HG03520 (cell line): ENCODE measurements around the gene ZMAT2.
A peak's percentile ranks its signal among the peaks of the same experiment; 100 is the strongest.
"Not testable (repeated sequence)": the region's sequence is repeated elsewhere in the genome, so short reads cannot be mapped to it uniquely, and the experiment has no call there.

Experiments used
- ATAC-seq: cut with Tn5 transposase; IDR thresholded peaks from one replicate; pipeline ENCODE4 v1.9.1; 2021; ENCODE audit warnings: mild to moderate bottlenecking, moderate library complexity; ENCODE audit not compliant: unreplicated experiment

ZMAT2 gene

DNA sequence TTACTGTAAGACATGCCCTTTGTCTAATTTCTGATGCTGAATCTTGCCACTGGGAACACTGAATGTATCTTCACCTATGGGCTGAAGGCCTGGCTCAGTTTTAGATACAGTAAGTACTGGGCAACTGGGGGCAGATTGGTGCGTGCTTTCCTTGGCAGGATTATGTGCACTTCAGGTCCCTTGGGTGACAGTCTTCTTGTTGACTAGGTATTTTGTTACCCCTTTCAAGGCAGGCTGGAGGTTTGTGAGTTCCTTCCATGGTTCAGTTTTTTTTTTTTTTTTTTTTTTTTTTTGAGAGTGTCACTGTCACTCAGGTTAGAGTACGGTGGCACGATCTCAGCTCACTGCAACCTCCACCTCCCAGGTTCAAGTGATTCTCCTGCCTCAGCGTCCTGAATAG is 7.6 kb downstream of the ZMAT2 start:
- no peak for ATAC-seq

DNA sequence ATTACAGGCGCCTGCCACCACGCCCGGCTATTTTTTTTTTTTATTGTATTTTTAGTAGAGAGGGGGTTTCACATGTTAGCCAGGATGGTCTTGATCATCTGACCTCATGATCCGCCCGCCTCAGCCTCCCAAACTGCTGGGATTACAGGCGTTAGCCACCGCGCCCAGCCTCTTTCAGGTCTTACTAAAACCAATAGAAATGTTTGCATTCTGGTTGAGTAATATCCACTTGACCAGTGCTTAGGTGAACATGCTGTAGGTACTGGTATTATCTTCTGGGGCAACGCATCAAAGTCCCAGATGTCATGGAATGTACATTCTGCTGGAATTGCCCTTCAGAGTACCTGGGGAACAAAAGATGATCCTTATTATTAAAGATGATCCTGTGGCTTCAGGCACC is 8.5 kb downstream of the ZMAT2 start:
- ATAC-seq, result not testable (repeated sequence)

DNA sequence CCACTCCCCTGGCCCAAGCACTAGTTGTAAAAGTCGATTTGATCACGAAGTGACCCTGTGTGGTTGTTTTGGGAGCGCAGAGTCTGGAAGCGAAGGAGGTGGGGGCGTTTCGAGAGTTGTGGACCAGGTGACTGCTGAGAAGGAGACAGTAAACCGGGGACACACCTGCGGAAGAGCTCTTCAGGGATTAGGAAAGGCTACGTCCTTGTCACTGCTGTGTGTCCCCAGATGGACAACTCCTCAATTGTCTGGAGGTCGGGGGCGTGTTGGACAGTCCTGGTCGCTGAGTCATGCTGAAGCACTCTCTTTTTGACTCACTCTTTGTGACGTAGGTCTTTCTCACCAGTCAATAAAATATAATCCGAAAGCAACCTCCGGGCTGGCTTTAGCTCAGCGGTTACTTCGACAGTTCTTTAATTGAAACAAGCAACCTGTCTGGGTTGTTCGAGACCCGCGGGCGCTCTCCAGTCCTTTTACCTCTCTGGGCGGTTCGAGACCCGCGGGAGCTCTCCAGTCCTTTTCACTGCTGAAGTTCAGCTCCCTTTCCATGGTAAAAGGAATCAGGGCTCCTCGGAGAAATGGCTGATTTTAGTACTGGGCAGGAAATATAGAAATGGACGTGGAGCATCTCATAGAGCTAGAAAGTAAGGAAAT is 10.8 kb downstream of the ZMAT2 start:
- ATAC-seq, result peak; percentile 92

DNA sequence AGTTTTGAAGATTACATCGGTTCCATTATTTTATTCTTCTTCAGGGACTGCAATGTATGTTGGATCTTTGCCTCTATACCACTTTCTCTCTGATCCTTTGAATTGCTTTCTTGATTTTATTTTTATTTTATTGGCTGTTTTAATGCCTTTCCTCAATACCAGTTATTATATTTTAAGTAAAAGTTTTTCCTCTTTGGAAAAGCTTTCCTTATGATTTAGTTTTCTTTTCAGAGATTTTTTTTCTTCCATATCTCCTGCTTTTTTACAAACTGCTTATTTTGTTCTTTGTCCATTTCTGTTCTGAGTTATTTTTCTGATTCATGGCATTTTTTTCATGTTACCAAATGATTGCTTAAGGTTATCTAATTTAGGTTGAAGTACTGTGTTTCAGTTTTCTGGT is 11.5 kb downstream of the ZMAT2 start:
- no peak for ATAC-seq

DNA sequence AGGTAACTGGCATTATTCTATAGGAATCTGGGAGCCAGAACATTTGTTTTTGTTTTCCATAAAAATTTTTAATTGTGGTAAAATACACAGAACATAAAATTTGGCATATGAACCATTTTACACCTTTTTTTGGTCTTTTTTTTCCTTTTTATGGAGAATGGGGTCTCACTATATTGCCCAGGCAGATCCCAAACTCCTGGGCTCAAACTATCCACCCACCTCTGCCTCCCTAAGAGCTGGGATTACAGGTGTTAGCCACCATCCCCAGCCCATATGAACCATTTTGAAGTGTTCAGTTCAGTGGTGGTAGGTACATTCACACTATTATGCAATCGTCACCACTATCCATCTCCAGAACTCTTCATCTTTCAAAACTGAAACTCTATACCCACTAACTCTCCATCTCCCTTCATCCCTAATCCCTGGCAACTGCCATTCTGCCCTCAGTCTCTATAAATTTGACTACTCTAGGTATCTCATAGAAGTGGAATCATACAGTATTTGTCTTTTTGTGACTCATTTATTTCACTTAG is 13.4 kb downstream of the ZMAT2 start:
- ATAC-seq, result no peak

DNA sequence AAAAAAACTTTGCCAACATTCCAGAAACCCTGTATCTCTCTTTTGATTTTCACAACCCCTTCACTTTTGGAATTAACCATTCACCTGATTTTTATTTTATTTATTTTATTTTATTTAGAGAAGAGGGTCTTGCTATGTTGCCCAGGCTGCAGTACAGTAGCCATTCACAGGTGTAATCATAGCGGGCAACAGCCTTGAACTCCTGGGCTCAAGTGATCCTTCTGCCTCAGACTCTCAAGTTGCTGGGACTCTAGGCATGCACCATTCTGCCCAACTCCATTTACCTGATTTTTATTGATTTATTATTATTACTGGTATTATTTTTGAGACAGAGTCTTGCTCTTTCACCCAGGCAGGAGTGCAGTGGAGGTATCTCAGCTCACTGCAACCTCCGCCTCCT is 16.0 kb downstream of the ZMAT2 start:
- not testable (repeated sequence) for ATAC-seq

DNA sequence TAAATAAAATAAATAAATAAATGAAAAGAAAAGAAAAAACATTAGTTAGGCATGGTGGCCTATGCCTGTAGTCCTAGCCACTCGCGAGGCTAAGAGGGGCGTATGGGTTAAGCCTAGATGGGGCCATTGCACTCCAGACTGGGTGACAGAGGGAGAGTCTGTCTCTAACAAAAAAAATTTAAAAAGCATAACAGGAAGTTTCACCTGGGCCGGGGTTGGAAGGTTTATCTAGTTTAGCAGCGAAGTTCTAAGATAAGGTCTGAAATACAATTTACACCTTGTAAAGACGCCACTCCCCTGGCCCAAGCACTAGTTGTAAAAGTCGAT is 18.0 kb downstream of the ZMAT2 start:
- ATAC-seq, result no peak

DNA sequence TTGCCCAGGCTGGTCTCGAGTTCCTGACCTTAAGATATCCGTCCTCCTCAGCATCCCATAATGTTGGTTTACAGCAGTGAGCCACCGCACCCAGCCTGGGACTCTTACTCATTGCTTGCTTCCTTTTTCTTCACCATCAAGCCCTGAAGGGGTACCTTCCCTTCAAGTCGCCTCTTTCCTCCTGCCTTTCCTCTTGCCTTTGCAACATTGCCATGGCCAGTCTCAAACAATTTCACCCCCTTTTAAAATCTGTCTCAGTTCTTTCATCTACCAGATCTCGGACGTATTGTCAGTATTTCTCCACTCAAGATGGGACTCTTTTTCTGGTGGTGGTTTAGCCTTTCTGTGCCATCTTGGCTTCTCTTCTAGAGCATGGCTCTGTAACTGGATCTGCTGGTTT is 20.5 kb downstream of the ZMAT2 start:
- not testable (repeated sequence) for ATAC-seq

DNA sequence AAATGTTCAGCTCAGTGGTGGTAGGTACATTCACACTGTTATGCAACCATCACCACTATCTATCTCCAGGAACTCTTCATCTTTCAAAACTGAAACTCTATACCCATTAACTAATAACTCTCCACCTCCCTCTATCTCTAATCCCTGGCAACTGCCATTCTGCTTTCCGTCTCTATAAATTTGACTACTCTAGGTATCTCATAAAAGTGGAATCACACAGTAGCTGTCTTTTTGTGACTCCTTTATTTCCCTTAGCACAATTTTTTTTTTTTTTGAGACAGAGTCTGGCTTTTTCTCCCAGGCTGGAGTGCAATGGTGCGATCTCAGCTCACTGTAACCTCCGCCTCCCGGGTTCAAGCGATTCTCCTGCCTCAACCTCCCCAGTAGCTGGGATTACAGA is 21.1 kb downstream of the ZMAT2 start:
- not testable (repeated sequence) for ATAC-seq

DNA sequence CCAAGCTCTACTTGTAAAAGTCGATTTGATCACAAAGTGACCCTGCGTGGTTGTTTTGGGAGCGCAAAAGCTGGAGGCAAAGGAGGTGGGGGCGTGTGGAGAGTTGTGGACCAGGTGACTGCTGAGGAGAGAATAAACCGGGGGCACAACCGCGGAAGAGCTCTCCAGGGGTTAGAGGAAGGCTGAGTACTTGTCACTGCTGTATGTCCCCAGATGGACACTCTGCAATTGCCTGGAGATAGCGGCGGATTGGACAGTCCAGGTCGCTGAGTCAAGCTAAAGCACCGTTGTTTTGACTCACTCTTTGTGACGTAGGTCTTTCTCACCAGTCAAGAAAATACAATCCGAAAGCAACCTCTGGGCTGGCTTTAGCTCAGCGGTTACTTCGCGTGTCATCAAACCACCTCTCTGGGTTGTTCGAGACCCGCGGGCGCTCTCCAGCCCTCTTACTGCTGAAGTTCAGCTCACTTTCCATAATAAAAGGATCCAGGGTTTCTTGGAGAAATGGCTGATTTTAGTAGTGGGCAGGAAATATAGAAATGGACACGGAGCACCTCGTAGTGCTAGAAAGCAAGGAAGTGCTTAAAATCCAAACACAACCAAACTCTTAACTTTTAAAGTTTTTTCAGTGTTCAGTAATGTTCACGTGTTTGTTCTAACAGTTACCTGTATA is 25.7 kb downstream of the ZMAT2 start:
- peak; percentile 97 for ATAC-seq

DNA sequence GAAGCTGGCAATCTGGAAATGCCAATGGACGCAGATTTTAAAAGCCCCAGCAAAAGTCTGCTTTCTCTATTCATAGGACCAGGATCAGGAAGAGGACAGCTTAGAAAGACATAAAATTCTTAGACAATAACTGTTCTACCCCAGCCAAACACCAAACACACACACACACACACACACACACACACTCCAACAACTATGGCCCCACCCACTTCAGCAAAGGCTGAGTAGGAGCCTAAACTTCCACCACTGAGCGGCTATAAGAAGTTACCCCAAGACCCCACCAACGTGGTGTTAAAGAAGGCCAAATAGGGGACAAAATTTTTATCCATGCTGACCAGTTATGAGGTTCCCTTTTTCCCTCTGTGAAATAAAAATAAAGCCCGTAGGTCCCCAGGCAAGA is 32.9 kb downstream of the ZMAT2 start:
- ATAC-seq, result no peak

DNA sequence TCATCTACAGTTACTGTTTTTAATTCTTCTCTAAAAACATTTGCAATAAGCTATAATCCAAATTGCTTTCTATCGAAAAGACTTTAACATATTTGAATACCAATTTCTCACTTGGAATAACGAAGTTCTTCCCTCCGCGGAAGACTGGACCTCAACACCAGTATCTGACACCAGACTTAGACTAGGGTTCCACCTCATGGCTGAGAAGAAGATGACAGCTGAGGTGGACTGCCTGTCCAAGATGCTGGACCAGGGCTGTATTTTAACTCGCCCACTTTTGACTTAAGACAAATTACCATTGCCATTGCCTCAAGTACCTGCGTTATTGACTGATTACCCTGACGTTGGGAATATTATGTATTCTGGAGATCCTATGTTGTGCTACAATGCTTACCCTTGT is 34.1 kb downstream of the ZMAT2 start:
- no peak for ATAC-seq

DNA sequence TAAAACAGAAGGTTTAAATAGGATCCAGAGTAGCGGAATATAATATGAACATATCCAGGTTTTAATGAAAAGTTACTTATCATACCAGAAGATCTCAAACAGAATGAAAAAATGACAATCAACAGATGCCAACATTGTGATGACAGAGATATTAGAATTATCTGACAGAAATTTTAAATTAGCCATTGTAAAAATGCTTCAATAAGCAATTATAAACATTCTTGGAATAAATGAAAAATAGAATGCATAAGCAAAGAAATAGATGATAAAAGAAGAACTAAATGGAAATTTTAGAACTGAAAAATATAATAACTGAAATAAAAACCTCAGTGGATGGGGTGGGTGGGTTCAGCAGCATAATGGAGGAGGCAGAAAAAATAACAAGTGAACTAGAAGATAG is 37.2 kb downstream of the ZMAT2 start:
- no peak for ATAC-seq

DNA sequence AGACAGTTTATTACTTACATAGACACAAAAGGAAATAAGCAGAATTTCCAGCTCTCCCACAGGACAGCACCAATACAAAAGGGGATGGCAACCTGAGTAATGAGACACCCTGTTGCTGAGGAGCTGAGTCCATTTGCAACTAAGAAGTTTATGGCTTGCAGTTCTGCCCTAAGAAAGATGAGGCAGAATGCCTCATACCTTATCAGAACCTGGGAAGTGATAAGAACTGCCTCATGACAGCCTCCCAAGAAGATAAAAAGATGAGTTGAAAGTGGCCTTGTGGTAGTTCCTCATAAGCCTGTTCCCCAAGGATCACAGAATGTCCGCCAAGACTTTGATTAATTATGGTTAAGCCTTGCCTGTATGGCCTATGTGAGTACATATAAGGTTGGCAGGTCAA is 41.7 kb downstream of the ZMAT2 start:
- no peak for ATAC-seq

DNA sequence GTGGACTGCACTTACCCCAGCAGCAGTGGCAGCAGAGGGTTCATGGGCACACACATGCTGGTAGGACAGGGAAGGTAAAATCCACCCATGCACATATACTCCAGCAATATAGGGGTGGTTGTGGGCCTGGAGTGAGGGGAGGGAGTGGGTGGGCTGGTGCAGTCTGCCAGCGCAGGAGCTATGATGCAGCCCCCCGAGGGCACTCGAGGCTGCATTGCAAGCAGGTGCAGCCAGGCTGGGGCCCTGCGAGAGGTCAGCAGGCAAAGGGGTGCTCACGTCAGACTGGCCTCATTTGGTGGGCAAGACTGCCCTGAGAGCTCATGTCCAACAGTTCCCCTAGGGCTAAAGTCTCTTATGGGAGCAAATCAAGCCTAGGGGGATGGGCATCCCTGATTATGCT is 53.3 kb downstream of the ZMAT2 start:
- ATAC-seq, result no peak
